DND-41 (cell line): ENCODE results near the gene BTG2.

Source experiments
- ATAC-seq: fragments of 200-7000 bp; cut with Tn5 transposase; 3 replicates; pipeline ENCODE4 v1.9.1; 2021; ENCODE audit warnings: low read depth; ENCODE audit not compliant: insufficient read depth
- DNase-seq: peaks from one replicate; pipeline ENCODE4 v3.0.0-alpha.2; 2020
- H2AFZ ChIP-seq: 2 replicates; pipeline ENCODE4 v1.6.0; 2012; ENCODE audit warnings: low read depth, low read length
- H3K27ac ChIP-seq: 2 replicates; pipeline ENCODE4 v1.5.1; 2012; ENCODE audit warnings: low read length, inconsistent platforms
- H3K27me3 ChIP-seq: fragments of 200-600 bp; sonication (generic); 2 replicates; pipeline ENCODE4 v1.6.0; 2012; ENCODE audit warnings: low read length, mild to moderate bottlenecking, inconsistent platforms; ENCODE audit not compliant: insufficient read depth, poor library complexity
- H3K36me3 ChIP-seq: 2 replicates; pipeline ENCODE4 v1.5.1; 2012; ENCODE audit warnings: low read length, inconsistent platforms; ENCODE audit not compliant: insufficient read depth
- H3K4me1 ChIP-seq: 2 replicates; pipeline ENCODE4 v1.5.1; 2012; ENCODE audit warnings: mild to moderate bottlenecking, low read length; ENCODE audit not compliant: insufficient read depth
- H3K4me2 ChIP-seq: 2 replicates; pipeline ENCODE4 v1.6.0; 2012; ENCODE audit warnings: mild to moderate bottlenecking, moderate library complexity, low read length, inconsistent platforms; ENCODE audit not compliant: insufficient read depth
- H3K4me3 ChIP-seq, 2 experiments: fragments of 200-600 bp in 1 of 2; shearing (Covaris generic) in 1 of 2; 2 replicates each; pipeline ENCODE4 v1.5.1; 2012 to 2016; ENCODE audit warnings: inconsistent platforms in 2 of 2, low read length in 2 of 2, mild to moderate bottlenecking in 2 of 2, low read depth in 1 of 2, moderate library complexity in 1 of 2
- H3K79me2 ChIP-seq: 2 replicates; pipeline ENCODE4 v1.6.0; 2012; ENCODE audit warnings: low read length, inconsistent platforms; ENCODE audit not compliant: insufficient read depth
- H3K9ac ChIP-seq: 2 replicates; pipeline ENCODE4 v1.6.0; 2012; ENCODE audit warnings: low read depth, mild to moderate bottlenecking, inconsistent platforms, low read length, moderate library complexity
- H3K9me3 ChIP-seq: 2 replicates; pipeline ENCODE4 v1.5.1; 2012; ENCODE audit warnings: low read length, moderate library complexity, mild to moderate bottlenecking, inconsistent platforms; ENCODE audit not compliant: insufficient read depth, severe bottlenecking
- H4K20me1 ChIP-seq: 2 replicates; pipeline ENCODE4 v1.6.0; 2012; ENCODE audit warnings: low read length; ENCODE audit not compliant: insufficient read depth
- EZH2 ChIP-seq: IDR thresholded peaks from 3 replicates; pipeline ENCODE4 v1.6.1; 2012; ENCODE audit warnings: borderline replicate concordance, low read depth, mild to moderate bottlenecking, moderate library complexity, low read length, inconsistent platforms; ENCODE audit not compliant: severe bottlenecking
- TF ChIP-seq, protein P1 (sequence below): IDR thresholded peaks from 2 replicates; pipeline ENCODE4 v1.5.1; 2012; ENCODE audit warnings: borderline replicate concordance, low read length, moderate library complexity, mild to moderate bottlenecking; ENCODE audit not compliant: poor library complexity, severe bottlenecking; ENCODE audit errors: extremely low read depth

The BTG2 gene

GRCh38 chr1:203325418-203326091 is 20.2 kb downstream of the BTG2 start:
- Histone ChIP-seq H3K9me3 (no peaks in the 10 kb centered on the region), H2AFZ (no peak overlapping the region), H3K79me2 (no peaks in the 10 kb centered on the region), H3K4me3 (no peak overlapping the region), H3K27ac (peak overlapping the region; percentile 98), H3K9ac (peak overlapping the region; percentile 58), H3K27me3 (no peaks in the 10 kb centered on the region), H4K20me1 (no peaks in the 10 kb centered on the region), H3K36me3 (no peaks in the 10 kb centered on the region), H3K4me2 (peak overlapping the region; percentile 44; the same call in 1 of the 2 replicates), H3K4me1 (peaks cover 76% of the 10 kb centered on the region)
- ATAC-seq, result no peak
- no peak for TF ChIP-seq EZH2
- TF ChIP-seq, protein P1, sequence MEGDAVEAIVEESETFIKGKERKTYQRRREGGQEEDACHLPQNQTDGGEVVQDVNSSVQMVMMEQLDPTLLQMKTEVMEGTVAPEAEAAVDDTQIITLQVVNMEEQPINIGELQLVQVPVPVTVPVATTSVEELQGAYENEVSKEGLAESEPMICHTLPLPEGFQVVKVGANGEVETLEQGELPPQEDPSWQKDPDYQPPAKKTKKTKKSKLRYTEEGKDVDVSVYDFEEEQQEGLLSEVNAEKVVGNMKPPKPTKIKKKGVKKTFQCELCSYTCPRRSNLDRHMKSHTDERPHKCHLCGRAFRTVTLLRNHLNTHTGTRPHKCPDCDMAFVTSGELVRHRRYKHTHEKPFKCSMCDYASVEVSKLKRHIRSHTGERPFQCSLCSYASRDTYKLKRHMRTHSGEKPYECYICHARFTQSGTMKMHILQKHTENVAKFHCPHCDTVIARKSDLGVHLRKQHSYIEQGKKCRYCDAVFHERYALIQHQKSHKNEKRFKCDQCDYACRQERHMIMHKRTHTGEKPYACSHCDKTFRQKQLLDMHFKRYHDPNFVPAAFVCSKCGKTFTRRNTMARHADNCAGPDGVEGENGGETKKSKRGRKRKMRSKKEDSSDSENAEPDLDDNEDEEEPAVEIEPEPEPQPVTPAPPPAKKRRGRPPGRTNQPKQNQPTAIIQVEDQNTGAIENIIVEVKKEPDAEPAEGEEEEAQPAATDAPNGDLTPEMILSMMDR, result no peak
- no peak for DNase-seq

DNA sequence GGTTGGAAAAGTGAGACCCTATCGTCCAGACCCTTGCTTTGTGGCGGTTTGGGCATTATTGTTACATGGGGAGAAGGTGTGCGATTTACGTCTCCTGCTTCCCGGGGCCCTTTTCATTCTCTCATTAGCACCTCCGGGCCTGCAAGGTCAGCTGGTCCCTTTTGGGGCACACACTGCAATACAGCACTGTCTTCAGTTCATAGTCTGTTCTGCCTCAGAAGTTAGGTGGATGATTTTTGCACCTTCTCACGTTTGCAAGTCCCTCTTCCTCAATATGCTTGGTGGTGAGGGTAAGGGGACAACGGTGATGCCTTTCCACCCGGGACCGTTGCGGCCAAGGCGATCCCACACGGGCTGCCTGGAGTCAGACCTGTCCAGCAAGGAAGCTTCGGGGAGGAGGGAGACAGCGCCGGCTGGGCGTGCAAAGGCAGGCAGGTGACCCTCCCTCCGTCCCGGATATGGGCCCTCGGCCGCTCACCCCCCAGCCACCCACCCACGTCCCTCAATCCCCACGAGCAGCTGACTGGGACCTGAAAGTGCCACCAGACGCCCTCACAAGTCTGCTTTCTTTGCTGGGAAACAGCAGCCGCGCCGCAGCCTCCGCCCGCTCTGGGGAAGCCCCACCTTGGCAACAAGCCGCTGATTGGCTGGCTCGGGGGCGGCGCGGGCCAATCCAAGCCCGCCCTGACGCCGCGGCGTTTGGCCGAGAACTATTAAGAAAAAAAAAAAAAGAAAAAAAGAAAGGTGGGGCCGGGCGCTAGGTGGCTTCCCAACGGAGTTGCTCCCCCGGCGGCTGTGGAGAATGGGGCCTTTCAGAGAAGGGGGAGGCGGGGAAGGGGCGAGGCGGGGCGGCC is 21.7 kb downstream of the BTG2 start:
- H3K9me3 ChIP-seq, result no peaks in the 10 kb centered on the region
- H3K27me3 ChIP-seq, result no peaks in the 10 kb centered on the region
- DNase-seq (peak; percentile 94), ATAC-seq (peak; percentile 87)
- peak overlapping the region; percentile 76 for H2AFZ ChIP-seq
- H3K36me3 ChIP-seq, result no peaks in the 10 kb centered on the region
- peak overlapping the region; percentile 98 for H3K27ac ChIP-seq
- peaks cover 62% of the 10 kb centered on the region for H3K4me1 ChIP-seq
- H3K4me3 ChIP-seq, result peak overlapping the region in 1 of 2 experiments; percentile 54; a peak in 3 of 4 replicates
- no peaks in the 10 kb centered on the region for H4K20me1 ChIP-seq
- H3K9ac ChIP-seq, result peak overlapping the region; percentile 75
- TF ChIP-seq EZH2, result no peak
- TF ChIP-seq, protein P1, result no peak
- H3K4me2 ChIP-seq, result peak overlapping the region; percentile 71
- H3K79me2 ChIP-seq, result no peaks in the 10 kb centered on the region

GRCh38 chr1:203327684-203328457 is 22.6 kb downstream of the BTG2 start:
- peak overlapping the region in 1 of 2 experiments; percentile 54; a peak in 3 of 4 replicates for H3K4me3 ChIP-seq
- ATAC-seq (peak; percentile 64), DNase-seq (peak; percentile 72)
- TF ChIP-seq EZH2, result no peak
- TF ChIP-seq, protein P1, result peak; percentile 73
- no peaks in the 10 kb centered on the region for H3K27me3 ChIP-seq
- H4K20me1 ChIP-seq, result no peaks in the 10 kb centered on the region
- peak overlapping the region; percentile 75 for H3K9ac ChIP-seq
- H3K79me2 ChIP-seq, result no peaks in the 10 kb centered on the region
- peaks cover 54% of the 10 kb centered on the region for H3K4me1 ChIP-seq
- H3K27ac ChIP-seq, result peak overlapping the region; percentile 89
- peak overlapping the region; percentile 71 for H3K4me2 ChIP-seq
- H3K36me3 ChIP-seq, result no peaks in the 10 kb centered on the region
- peak overlapping the region; percentile 76 for H2AFZ ChIP-seq
- no peaks in the 10 kb centered on the region for H3K9me3 ChIP-seq
